ENCODE data around the gene KIF6.

DNA sequence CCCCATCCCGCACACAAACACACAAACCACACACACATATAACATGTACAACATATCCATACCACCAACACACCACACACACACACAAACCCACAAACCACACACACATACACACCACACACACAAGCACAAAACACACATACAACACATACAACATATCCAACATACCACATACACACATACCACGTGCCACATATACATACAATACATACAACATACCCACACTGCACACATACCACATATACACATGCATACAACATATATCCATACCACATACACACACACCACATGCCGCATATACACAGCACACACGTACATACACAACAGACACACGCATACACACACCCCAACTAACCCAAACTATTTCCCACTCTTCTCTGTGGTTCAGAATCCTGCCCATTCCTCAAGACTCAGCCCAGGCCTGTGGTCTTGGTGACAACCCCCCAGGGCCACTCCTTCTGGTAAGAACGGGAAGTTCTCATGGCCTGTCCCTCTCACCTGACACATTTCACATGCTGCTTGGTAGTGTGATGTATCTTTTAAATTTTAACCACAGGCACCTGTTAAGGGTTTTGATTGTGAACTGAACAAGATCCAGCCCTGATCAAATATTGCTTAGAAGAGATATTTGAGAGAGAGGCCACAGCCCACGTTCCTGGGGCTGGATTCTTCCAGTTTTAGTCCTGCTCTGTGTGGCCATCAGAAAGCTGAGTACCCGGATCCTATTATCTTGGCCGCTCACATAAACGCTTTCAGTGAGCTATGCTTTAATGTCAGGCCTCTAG is 346.8 kb downstream of the KIF6 start:
- TF ChIP-seq POLR2A (IDR thresholded peaks at IDR 0.05) = no peak
- no peak for TF ChIP-seq CTCF (IDR thresholded peaks at IDR 0.05)
